ENCODE data around the gene PIEZO2.

DNA sequence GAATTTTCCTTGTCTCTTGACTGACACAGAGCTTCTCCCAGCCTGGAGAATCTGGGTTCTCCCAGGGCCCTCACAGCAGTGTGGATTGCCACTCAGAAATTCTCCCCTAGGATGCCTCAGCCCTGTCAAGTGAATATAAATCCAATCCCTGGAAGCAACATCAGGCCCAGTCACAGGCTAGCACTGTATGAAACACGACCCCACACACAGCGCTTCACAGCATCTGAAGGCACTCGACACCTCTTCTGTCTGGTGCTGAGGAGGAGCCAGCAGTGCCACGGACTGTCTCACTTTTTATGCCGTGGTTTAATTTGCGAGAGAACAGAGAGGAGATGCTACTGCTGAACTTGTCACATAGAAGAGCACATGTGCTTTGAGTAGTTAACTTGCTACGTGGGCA, 459.0 kb downstream of the PIEZO2 start:
- TF ChIP-seq, protein P1, sequence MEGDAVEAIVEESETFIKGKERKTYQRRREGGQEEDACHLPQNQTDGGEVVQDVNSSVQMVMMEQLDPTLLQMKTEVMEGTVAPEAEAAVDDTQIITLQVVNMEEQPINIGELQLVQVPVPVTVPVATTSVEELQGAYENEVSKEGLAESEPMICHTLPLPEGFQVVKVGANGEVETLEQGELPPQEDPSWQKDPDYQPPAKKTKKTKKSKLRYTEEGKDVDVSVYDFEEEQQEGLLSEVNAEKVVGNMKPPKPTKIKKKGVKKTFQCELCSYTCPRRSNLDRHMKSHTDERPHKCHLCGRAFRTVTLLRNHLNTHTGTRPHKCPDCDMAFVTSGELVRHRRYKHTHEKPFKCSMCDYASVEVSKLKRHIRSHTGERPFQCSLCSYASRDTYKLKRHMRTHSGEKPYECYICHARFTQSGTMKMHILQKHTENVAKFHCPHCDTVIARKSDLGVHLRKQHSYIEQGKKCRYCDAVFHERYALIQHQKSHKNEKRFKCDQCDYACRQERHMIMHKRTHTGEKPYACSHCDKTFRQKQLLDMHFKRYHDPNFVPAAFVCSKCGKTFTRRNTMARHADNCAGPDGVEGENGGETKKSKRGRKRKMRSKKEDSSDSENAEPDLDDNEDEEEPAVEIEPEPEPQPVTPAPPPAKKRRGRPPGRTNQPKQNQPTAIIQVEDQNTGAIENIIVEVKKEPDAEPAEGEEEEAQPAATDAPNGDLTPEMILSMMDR (IDR thresholded peaks at IDR 0.05): no peak
- no peak for TF ChIP-seq POLR2A (IDR thresholded peaks at IDR 0.05)

Measured in heart left ventricle (tissue), 13 donors.